Hematopoietic multipotent progenitor cell treated with erythropoietin and hydrocortisone succinate and interleukin-3 and kit ligand, for 17 days (in vitro differentiated cells): Measurements from ENCODE around the gene SSB.
"Not testable (repeated sequence)": the region's sequence is repeated elsewhere in the genome, so short reads cannot be mapped to it uniquely, and the experiment has no call there.

Source experiments
- DNase-seq: peaks from one replicate; pipeline ENCODE4 v3.0.0-alpha.2; 2015; ENCODE audit warnings: low spot score

Gene SSB

DNA sequence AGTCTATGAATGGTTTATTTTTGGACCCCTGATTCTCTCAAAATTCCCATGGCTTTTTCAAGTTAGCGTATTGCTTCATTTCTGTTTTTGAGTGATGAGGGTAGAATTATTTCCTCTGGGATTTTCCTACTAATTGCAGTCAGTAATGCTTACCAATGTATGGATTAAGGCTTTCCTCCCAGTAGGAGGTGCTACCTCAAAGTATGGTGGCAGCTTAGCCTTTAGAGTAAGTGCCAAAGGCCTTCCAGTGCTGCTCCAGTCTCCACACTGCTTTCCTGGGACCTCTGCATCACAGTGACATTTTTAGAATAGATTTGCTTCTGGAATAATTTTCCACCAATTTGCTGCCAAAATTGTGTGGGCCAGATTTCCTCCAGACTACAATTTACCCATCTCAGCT lies 16.2 kb upstream of the SSB start:
- no peak for DNase-seq

DNA sequence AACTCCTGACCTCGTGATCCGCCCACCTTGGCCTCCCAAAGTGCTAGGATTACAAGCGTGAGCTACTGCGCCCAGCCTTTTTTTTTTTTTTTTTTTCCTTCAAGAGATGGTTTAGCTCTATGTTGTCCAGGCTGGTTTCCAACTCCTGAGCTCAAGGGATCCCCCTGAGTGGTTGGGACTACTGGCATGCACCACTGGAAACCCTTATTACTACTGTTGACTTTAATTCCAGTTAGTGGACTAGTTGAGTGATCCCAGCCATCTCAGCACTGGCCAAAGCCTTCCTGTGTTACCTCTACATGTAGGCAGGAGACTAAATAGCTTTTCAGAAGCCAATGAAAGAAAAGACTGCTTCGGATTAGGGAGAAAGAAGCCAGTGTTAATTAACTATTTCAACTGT lies 8.1 kb upstream of the SSB start:
- no peak for DNase-seq

DNA sequence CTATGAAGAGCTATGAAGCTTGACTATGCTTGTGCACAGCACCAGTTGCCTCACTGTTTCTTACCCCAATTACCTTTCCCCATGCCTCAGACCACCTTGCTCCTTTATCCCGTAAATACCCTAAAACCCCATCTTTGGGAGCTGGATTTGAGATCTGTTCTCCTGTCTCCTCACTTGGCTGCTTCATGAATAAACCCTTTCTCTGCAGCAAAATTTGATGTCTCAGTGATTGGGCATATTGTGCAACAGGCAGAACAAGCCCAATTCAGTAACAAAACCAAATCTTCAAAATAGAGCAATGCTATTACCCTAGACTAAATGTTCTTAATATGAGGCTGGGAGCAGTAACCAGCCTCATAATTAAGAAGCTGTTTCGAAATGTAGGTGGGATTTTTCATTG lies 3.5 kb upstream of the SSB start:
- no peak for DNase-seq

DNA sequence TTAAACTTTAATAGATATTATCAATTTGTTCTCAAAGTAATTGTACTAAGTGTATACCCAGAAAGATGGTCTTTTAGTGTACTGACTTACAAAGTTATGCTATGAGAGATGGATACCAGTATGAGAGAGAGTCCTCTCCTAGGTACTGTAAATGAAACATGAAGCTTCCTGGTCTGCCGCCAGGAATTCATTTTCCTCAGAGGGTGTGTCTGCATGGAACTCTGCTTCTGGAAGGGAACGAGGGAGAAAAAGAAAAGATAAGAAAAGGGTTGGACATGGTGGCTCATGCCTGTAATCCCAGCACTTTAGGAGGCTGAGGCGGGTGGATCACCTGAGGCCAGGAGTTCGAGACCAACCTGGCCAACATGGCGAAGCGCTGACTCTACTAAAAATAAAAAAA lies 2.2 kb upstream of the SSB start:
- no peak for DNase-seq

DNA sequence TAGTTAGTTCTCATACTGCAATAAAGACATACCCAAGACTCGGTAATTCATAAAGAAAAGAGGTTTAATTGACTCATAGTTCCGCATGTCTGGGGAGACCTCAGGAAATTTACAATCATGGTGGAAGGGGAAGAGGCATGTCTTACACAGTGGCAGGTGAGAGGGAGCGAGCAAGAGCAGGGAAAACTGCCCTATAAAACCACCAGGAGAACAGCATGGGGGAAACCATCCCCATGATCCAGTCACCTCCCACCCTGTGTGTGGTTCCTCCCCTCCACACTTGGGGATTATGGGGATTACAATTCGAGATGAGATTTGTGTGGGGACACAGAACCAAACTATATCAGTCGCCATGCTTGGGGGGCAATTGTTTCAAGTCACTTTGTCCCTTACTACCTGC lies 1.1 kb upstream of the SSB start:
- no peak for DNase-seq

DNA sequence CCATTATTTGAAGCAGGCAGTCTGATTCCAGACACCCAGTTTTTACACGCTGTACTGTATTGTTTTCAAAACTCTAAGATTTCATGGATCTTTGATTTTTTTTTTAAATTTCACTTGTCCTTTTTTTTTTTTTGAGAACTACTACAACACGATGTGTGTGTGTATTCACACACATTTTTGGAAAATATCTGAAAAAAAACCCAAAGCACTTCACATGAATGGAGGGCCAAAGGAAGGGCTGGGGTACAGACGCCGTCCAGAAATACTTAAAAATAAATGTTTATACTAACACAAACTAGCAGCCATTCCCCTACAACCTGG lies 314 bp upstream of the SSB start:
- no peak for DNase-seq

DNA sequence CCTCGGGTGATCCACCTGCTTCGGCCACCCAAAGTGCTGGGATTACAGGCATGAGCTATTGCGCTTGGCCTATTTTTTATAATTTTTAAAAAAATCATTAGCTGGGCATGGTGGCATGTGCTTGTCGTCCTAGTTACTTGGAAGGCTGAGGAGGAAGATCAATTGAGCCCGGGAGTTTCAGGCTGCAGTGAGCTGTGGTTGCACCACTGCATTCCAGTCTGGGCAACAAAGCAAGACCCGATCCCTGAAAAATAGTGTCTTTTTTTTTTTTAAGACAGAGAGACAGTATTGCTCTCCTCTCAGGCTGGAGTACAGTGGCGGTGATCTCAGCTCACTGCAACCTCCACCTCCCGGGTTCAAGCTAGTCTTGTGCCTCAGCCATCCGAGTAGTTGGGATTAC lies 4.8 kb downstream of the SSB start:
- no peak for DNase-seq

DNA sequence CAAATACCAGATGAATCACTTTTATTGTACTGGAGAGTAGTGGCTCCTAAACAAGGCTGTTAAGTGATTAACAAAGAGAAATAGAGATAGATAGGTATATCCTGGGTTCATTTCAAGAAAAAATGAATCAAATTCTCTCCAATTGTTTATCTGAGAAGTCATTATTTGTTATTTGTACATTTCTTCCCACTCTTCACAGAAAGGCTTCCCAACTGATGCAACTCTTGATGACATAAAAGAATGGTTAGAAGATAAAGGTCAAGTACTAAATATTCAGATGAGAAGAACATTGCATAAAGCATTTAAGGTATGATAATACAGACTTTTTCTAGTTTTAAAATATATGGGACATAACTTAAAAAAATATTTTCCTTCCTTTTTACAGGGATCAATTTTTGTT lies 7.9 kb downstream of the SSB start:
- no peak for DNase-seq

DNA sequence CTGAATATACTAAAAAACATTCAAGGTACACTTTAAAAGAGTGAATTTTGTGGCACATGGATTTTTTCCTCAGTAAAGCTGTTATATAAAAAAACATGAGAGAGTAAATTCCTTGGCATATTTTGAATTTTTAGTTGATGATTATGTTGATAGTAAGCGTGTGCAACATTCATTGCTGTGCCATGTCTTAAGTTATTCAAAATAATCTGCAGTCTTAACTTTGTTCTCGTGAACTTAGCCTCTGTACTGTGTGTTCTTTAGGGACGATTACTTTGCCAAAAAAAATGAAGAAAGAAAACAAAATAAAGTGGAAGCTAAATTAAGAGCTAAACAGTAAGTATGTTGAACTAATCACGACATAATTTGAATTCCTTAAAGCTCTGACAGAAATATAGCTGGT lies 9.6 kb downstream of the SSB start:
- no peak for DNase-seq

DNA sequence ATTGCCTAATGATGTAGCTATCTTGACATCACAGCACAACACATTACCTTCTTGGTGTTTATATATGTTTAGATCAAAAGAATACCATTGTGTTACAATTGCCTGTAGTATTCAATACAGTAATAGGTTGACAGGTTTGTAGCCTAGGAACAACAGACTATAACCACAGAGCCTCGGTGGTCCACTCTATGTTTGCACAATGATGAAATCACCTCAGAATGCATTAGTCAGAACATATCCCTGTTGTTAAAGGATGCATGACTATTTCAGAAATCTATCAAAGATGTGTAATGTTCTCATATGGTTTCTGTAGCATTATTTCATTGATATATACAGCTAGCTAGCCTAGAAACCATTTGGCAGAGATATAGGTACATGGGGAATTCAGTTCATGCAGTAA lies 17.2 kb downstream of the SSB start:
- no peak for DNase-seq

DNA sequence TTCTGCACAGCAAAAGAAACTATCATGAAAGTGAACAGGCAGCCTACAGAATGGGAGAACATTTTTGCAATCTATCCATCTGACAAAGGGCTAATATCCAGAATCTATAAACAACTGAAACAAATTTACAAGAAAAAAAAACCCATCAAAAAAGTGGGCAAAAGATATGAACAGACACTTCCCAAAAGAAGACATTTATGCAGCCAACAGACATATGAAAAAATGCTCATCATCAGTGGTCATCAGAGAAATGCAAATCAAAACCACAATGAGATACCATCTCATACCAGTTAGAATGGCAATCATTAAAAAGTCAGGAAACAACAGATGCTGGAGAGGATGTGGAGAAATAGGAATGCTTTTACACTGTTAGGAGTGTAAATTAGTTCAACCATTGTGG lies 18.3 kb downstream of the SSB start:
- DNase-seq: not testable (repeated sequence)

DNA sequence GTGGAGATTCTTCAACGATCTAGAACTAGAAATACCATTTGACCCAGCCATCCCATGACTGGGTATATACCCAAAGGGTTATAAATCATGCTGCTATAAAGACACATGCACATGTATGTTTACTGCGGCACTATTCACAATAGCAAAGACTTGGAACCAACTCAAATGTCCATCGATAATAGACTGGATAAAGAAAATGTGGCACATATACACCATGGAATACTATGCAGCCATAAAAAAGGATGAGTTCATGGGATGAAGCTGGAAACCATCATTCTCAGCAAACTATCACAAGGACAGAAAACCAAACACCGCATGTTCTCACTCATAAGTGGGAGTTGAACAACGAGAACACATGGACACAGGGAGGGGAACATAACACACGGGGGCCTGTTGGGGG lies 18.7 kb downstream of the SSB start:
- DNase-seq: not testable (repeated sequence)

DNA sequence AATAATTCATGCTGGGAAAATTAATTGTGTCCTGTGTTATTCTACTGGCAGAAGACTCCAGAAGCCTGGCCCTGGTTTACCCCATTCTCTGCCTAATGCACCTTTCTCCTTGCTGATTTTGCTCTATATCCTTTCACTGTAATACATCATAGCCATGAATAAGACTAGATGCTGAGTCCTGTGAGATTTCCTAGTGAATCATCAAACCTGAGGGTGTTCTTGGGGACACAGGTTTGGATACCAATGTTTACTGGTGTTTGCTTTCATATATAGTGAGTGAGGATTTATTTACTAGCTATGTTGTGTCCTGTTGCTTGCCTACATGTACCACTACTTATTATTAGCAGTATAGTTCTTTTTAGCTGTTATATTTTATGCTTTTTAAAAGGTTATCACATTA lies 19.6 kb downstream of the SSB start:
- DNase-seq: no peak

DNA sequence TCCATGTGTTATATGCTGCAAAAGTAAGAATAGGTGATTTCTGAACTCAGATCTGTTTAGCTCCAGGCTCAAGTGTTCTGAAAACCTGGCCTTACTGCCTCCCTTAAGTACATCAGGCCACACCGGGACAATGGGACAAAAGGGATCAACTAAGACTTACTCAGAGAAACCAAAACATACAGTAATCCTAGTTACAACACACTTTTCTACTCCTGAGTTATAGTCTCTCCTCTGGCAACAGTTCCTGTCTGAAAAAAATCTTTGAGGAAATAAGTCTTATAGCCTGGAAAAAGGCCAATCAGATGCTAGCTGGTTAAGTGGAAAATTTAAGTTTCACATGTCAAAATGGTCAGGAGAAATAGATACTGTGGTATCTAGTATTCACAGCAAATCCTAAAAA lies 20.4 kb downstream of the SSB start:
- DNase-seq: no peak

DNA sequence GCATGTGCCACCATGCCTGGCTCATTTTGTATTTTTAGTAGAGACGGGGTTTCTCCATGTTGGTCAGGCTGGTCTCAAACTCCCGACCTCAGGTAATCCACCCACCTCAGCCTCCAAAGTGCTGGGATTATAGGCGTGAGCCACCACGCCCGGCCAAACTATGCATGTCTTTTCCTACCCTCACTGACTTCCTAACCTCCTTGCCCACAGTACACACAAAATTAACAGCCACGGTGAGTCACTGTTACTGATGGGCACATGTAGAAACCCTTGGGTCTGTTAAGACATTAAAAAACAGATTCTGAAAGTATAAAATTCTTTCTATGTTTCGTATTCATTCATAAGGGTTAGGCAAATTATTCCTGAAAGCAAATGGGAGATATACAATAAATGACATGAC lies 21.4 kb downstream of the SSB start:
- not testable (repeated sequence) for DNase-seq

DNA sequence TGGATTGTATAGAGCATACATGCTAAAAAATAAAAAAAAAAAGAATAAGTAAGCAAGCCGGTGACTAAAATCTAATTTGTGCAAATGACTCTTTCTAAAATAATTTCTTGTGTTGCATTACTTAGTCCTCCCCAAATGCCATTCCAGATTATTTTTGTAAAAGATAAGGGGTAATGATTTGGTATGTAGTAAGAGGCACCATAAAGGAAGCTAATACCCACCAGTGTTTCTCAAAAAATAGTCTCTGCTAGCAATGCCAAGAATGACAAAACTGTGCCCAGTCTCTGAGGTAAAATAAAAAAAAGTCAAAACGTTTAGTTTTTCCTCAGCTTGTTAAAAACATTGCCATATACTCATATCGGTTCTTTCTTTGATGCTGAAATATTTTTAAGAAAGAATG lies 23.4 kb downstream of the SSB start:
- no peak for DNase-seq

DNA sequence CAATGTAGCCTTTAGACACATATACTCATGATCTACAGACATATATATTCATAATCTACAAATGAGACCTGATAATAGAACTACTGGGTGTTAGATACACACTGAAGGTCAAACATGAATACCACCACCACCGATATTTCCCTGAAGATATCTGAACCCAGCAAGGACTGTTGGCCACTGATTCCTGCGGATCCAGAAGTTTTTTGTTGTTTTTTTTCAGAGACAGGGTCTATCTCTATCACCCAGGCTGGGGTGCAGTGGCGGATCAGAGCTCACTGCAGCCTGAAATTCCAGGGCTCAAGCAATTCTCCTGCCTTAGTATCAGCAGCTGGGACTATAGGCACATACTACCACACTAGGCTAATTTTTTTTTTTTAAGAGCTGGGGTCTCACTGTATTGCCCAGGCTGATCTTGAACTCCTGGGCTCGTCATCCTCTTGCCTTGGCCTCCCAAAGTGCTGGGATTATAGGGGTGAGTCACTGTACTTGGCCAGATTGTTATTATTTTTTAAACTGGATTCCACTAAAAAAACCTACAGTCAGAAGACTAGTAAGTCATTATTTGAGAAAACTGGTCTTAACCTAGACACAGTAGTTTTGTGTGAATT lies 24.2 kb downstream of the SSB start:
- DNase-seq: no peak

DNA sequence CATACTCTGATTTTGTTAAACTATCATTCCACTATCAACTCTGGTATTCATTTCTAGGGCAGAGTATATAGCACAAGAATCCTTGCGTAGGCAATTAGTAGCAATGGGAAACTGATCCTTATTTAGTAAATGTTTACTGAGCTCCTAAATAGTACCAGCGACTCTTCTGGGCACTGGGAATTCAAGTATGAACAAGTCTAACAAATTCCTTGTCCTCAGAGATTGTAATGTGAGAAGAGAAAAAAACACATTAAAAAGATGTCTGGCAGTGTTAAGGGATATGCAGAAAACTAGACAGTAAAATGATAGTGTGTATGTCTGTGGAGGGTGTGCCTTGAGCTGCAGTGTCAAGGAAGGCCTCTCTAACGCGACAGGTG lies 25.3 kb downstream of the SSB start:
- no peak for DNase-seq

DNA sequence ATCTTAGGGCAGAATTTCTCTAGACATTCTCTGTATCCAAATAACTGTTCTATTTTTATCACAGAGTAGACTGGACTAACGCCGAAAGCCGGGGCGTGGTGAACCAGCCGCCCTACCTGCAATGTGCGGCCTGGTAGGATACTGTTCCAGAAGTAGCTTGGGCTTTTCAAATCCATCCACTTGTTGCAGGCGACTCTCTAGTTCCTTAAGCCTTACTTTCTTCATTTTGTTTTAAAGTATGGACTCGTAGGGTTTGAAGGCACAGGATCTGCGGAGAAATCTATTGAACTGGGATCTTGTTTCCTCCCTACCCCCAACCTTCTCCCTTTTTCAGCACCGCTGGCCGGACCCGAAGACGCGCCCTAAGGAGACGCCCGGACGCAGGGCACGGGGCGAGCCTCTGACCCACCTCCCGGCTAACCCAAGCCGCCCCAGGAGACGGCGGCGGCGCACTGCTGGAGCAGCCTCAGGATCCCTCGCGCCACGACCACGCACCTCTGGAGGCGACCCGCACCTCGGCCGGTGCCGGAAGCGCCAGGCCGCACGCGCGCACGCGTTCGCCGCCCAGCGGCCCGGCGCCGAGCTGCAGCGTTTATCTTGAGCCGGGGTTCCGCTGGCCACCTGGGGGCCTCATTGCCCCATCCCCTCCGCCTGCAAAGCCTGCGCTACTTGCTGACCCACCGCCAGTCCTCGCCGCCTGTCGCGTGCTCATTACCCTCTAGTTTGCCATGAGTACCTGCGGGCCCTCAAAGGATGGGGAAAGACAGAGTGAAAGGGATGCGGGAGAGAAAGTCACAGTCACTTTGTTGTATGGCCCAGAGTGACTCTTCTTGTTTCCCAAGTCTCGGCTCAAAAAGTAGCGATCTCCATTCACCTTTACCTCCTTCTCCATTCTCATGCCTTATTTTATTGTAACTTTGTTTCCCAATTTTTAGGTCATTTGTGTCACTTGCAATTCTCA lies 26.0 kb downstream of the SSB start, which contains the start of gene METTL5:
METTL5 (minus strand) TSS at position 533 of the 961 bp plus-strand sequence; CDS start at position 225, 308 bp downstream.
- DNase-seq: peak; percentile 87

DNA sequence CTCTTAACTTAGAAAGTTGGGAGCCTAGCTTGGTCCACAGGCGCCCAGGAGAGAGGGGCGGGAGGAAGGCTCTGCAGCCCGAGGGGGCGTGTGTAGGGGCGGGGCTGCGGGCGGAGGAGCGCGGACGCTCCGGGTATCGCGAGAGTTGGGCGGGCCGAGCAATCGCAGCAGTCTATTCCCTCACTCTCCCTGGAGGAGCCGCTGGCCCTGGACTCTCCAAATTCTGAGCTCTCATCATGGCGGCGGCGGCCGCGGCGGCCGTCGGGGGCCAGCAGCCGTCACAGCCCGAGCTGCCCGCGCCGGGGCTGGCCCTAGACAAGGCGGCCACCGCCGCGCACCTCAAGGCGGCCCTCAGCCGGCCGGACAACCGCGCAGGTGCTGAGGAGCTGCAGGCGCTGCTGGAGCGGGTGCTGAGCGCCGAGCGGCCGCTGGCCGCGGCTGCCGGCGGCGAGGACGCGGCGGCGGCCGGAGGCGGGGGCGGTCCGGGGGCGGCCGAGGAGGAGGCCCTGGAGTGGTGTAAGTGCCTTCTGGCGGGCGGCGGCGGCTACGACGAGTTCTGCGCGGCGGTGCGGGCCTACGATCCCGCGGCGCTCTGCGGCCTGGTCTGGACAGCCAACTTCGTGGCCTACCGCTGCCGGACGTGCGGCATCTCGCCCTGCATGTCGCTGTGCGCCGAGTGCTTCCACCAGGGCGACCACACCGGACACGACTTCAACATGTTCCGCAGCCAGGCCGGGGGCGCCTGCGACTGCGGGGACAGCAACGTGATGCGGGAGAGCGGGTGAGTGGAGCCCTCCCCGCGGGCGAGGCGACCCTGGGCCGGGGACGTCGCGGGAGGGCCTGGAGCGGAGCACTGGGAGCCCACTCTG lies 28.8 kb downstream of the SSB start, which contains the start of gene UBR3:
UBR3 (plus strand) TSS at position 183 of the 869 bp plus-strand sequence; CDS start at position 237, 54 bp downstream.
- DNase-seq: peak; percentile 93

DNA sequence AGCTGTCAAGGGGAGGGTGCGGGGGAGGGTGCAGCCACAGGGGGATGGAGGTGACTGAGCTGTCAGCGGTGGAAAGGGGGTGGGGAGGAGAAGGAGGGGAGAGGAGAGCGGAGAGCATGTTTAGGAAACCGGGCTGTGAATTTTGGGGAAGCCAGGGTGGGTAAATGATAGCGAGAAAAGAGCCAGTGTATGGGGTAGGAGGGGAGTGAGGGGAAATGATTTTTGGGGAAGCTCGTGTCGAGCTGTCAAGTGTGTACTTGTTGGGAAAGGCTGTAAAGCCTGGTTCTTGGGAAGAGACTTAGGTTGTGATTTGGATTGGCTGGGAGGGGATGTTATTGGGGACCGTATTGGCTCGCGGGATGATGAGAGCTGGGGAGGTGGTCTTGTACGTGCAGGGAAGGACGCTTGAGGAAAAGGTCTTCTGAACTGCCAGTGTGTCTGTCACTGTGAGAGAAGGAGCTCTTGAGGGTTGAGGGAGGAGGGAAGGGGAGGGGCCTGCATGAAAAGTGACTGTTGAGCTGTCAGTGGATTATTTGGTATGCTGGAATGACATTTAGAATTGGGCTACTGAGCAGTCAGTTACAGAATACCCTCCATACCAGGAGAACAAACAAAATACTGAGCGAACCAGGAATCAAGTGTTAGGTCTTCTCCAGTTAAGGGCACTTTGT lies 29.6 kb downstream of the SSB start:
- peak; percentile 68 for DNase-seq

DNA sequence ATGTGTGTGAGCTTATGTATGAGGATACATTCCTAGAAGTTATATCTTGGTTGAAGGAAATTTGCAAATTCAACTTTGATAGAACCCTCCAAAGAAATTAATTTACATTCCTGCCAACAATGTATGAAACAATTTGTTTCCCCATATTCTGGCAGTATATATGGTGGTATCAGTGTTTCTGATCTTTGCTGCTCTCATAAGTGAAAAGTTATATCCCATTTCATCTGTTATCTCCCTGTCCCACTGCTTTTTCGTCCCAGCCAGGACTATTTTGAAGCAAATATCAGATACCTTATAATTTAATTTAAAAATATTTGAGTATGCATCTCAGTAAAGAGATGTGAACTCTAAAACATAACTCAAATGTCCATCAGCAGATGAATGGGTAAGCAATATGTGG lies 35.7 kb downstream of the SSB start:
- DNase-seq: no peak
